ENCODE measurements around the gene HFE. TPM values are rescaled to one million over a fixed set of nuclear protein-coding genes. Genes with fewer than 3 reads are reported as not detected.
"Not testable (repeated sequence)": the region's sequence is repeated elsewhere in the genome, so short reads cannot be mapped to it uniquely, and the experiment has no call there.

HFE gene
- total and polyA plus RNA-seq, 4 donors, result 3.9 to 17.9 (median 6.2) TPM

GRCh38 chr6:26048590-26048989 is 38.6 kb upstream of the HFE start:
- H3K36me3 ChIP-seq (ENCODE audit: control insufficient read depth in 1 of 2, insufficient read depth in 2 of 2, low read length in 1 of 2), result no peaks in the 10 kb centered on the region
- intact Hi-C loops (cut with DNase I), result no loop called here
- H3K4me1 ChIP-seq (ENCODE audit: control insufficient read depth in 1 of 2, insufficient read depth in 2 of 2, low read length in 2 of 2), result no peaks in the 10 kb centered on the region
- no peak overlapping the region for H3K4me3 ChIP-seq (ENCODE audit: low read length in 2 of 2)
- no peaks in the 10 kb centered on the region for H3K27me3 ChIP-seq (ENCODE audit: control insufficient read depth in 1 of 2, insufficient read depth in 2 of 2, low read length in 1 of 2)
- H3K27ac ChIP-seq (ENCODE audit: low read depth in 1 of 2, low read length in 2 of 2), result no peak overlapping the region
- 92 to 95% methylated on average over 2 of the region's 2 CpGs for WGBS, 2 donors
- DNase-seq (no peak), ATAC-seq (ENCODE audit: low FRiP score) (no peak)
- no peaks in the 10 kb centered on the region for H3K9me3 ChIP-seq (ENCODE audit: control insufficient read depth, low read length)

DNA sequence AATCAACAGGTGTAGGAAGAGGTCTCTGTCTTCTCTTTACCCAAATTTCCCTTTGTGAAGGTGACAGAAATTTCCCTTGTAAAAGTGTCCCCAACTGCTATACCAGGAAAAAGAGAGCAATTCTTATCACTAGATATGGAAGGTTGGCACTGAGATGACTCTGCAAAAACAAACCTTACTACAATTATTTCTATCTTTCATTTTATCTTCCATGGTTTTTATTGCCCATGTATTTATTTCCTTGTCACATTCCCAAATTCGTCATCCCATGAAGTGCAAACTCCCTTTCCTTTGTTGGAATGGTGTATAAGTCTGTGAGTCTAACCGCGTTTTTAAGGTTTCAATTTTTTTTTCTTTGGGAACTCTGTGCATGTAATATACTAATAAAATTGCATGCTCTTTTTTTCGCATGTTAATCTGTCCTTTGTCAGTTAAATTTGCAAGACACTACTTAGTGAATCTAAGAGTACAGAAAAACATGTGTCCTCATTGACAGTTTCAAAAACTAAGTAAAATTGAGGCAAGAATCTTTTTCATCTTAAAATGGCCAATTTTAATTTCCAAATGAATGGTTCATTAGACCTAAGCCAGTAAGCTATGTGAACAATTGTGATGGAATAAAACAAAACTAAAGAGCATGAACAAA is 35.4 kb upstream of the HFE start:
- DNase-seq, result no peak
- Histone ChIP-seq H3K4me3 (ENCODE audit: low read length in 2 of 2) (no peak overlapping the region), H3K9me3 (ENCODE audit: control insufficient read depth, low read length) (no peaks in the 10 kb centered on the region), H3K4me1 (ENCODE audit: control insufficient read depth in 1 of 2, insufficient read depth in 2 of 2, low read length in 2 of 2) (no peaks in the 10 kb centered on the region), H3K36me3 (ENCODE audit: control insufficient read depth in 1 of 2, insufficient read depth in 2 of 2, low read length in 1 of 2) (no peaks in the 10 kb centered on the region), H3K27me3 (ENCODE audit: control insufficient read depth in 1 of 2, insufficient read depth in 2 of 2, low read length in 1 of 2) (peaks cover 0 to 2% of the 10 kb centered on the region in 2 donors), H3K27ac (ENCODE audit: low read depth in 1 of 2, low read length in 2 of 2) (no peak overlapping the region)
- no peak for ATAC-seq (ENCODE audit: low FRiP score)
- intact Hi-C loops (cut with DNase I), result loop anchor here in 1 of 2 donors (10.0 kb wide), 1 partner anchor 153 kb away; a partner anchor contains a TSS
- WGBS, 2 donors, result 87 to 90% methylated on average over 4 of the region's 4 CpGs

DNA sequence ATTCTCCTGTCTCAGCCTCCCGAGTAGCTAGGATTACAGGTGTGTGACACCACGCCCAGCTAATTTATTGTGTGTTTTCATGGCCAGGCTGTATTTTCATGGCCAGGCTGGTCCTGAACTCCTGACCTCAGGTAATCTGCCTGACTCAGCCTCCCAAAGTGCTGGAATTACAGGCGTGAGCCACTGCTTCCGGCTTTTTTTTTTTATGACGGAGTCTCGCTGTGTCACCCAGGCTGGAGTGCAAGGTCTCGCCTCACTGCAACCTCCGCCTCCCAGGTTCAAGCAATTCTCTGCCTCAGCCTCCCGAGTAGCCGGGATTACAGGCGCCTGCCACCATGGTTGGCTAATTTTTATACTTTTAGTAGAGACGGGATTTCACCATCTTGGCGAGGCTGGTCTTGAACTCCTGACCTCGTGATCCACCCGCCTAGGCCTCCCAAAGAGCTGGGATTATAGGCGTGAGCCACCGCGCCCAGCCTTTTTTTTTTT is 34.4 kb upstream of the HFE start:
- not testable (repeated sequence) for H3K27me3 ChIP-seq (ENCODE audit: control insufficient read depth in 1 of 2, insufficient read depth in 2 of 2, low read length in 1 of 2); DNase-seq; H3K4me1 ChIP-seq (ENCODE audit: control insufficient read depth in 1 of 2, insufficient read depth in 2 of 2, low read length in 2 of 2); ATAC-seq (ENCODE audit: low FRiP score); H3K27ac ChIP-seq (ENCODE audit: low read depth in 1 of 2, low read length in 2 of 2); H3K4me3 ChIP-seq (ENCODE audit: low read length in 2 of 2); H3K36me3 ChIP-seq (ENCODE audit: control insufficient read depth in 1 of 2, insufficient read depth in 2 of 2, low read length in 1 of 2); H3K9me3 ChIP-seq (ENCODE audit: control insufficient read depth, low read length)
- intact Hi-C loops (cut with DNase I), result loop anchor here in 1 of 2 donors (10.0 kb wide), 1 partner anchor 152 kb away; a partner anchor contains a TSS
- WGBS, 2 donors, result 96 to 97% methylated on average over 18 of the region's 18 CpGs

GRCh38 chr6:26053992-26054780 is 33.0 kb upstream of the HFE start:
- DNase-seq (no peak), ATAC-seq (ENCODE audit: low FRiP score) (no peak)
- H3K27me3 ChIP-seq (ENCODE audit: control insufficient read depth in 1 of 2, insufficient read depth in 2 of 2, low read length in 1 of 2), result peaks cover 0 to 2% of the 10 kb centered on the region in 2 donors
- H3K4me1 ChIP-seq (ENCODE audit: control insufficient read depth in 1 of 2, insufficient read depth in 2 of 2, low read length in 2 of 2), result no peaks in the 10 kb centered on the region
- H3K36me3 ChIP-seq (ENCODE audit: control insufficient read depth in 1 of 2, insufficient read depth in 2 of 2, low read length in 1 of 2), result no peaks in the 10 kb centered on the region
- H3K9me3 ChIP-seq (ENCODE audit: control insufficient read depth, low read length), result no peaks in the 10 kb centered on the region
- H3K27ac ChIP-seq (ENCODE audit: low read depth in 1 of 2, low read length in 2 of 2), result peak overlapping the region; percentile 79 to 91
- 4 to 9% methylated on average over 8 of the region's 8 CpGs for whole genome bisulfite sequencing, 2 donors
- intact Hi-C loops (cut with DNase I), result loop anchor here in 1 of 2 donors (2.0 to 10.0 kb wide), 2 partner anchors 21 to 151 kb away; a partner anchor contains a TSS
- H3K4me3 ChIP-seq (ENCODE audit: low read length in 2 of 2), result peak overlapping the region; percentile 90 to 97

GRCh38 chr6:26054781-26055718 is 32.2 kb upstream of the HFE start:
- no peaks in the 10 kb centered on the region for H3K4me1 ChIP-seq (ENCODE audit: control insufficient read depth in 1 of 2, insufficient read depth in 2 of 2, low read length in 2 of 2)
- no peaks in the 10 kb centered on the region for H3K36me3 ChIP-seq (ENCODE audit: control insufficient read depth in 1 of 2, insufficient read depth in 2 of 2, low read length in 1 of 2)
- intact Hi-C loops (cut with DNase I), result loop anchor here in 1 of 2 donors (2.0 to 10.0 kb wide), 2 partner anchors 22 to 150 kb away; a partner anchor contains a TSS
- peak; percentile 93 for DNase-seq
- peak; percentile 93 for ATAC-seq (ENCODE audit: low FRiP score)
- H3K4me3 ChIP-seq (ENCODE audit: low read length in 2 of 2), result peak overlapping the region; percentile 90 to 97
- WGBS, 2 donors, result 0 to 1% methylated on average over 31 of the region's 31 CpGs
- peak overlapping the region; percentile 91 to 95 for H3K27ac ChIP-seq (ENCODE audit: low read depth in 1 of 2, low read length in 2 of 2)
- H3K27me3 ChIP-seq (ENCODE audit: control insufficient read depth in 1 of 2, insufficient read depth in 2 of 2, low read length in 1 of 2), result peaks cover 0 to 2% of the 10 kb centered on the region in 2 donors
- H3K9me3 ChIP-seq (ENCODE audit: control insufficient read depth, low read length), result no peaks in the 10 kb centered on the region

GRCh38 chr6:26055719-26056582 is 31.3 kb upstream of the HFE start:
- Histone ChIP-seq H3K27me3 (ENCODE audit: control insufficient read depth in 1 of 2, insufficient read depth in 2 of 2, low read length in 1 of 2) (peaks cover 0 to 2% of the 10 kb centered on the region in 2 donors), H3K4me3 (ENCODE audit: low read length in 2 of 2) (peak overlapping the region; percentile 90 to 97), H3K27ac (ENCODE audit: low read depth in 1 of 2, low read length in 2 of 2) (peak overlapping the region; percentile 90 to 95), H3K9me3 (ENCODE audit: control insufficient read depth, low read length) (no peaks in the 10 kb centered on the region), H3K4me1 (ENCODE audit: control insufficient read depth in 1 of 2, insufficient read depth in 2 of 2, low read length in 2 of 2) (no peaks in the 10 kb centered on the region), H3K36me3 (ENCODE audit: control insufficient read depth in 1 of 2, insufficient read depth in 2 of 2, low read length in 1 of 2) (no peaks in the 10 kb centered on the region)
- DNase-seq, result peak; percentile 95
- intact Hi-C loops (cut with DNase I), result loop anchor here in 1 of 2 donors (1.0 to 10.0 kb wide), 4 partner anchors 13 to 149 kb away; a partner anchor contains a TSS
- ATAC-seq (ENCODE audit: low FRiP score), result peak; percentile 98
- WGBS, 2 donors, result 0% methylated on average over 51 of the region's 51 CpGs

DNA sequence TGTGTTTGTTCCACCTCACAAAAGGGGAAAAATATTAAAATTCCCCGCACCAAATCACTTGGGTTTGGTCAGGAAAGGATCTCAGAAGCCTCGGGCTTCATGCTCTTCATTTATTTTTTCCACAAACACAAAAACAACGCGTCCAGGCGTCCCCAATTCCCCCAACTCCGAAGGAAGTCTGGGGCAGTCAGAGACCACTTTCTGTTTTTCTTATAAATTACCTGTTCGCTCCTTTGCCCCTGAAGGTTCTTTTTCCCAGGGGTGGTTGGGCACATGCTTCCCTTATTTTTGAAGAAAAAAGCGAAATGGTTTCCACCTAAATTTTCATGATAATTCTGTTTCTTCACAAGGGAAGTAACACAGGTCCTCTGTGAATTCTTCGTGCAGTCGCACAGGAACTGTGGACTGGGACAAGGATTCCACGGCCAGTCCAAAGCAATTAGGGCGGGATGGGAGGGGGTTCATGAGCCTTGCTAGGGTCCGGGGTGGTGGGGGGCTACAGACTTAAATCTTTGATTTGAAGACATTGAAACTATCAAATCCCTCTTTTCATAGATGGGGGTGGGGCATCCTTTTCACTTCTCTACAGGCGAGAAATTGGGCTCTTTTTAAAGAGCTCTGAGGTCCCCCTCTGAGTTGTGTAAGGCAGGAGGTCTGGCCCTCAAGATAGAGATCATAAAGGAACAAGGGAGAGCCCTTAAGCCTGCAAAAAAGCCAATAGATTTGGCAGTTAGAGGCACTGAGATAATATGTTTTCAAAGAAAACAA is 30.5 kb upstream of the HFE start:
- ATAC-seq (ENCODE audit: low FRiP score) (no peak), DNase-seq (peak in 1 of 2 donors; percentile 61)
- intact Hi-C loops (cut with DNase I), result loop anchor here in 1 of 2 donors (1.0 to 10.0 kb wide), 3 partner anchors 13 to 148 kb away; a partner anchor contains a TSS
- Histone ChIP-seq H3K4me1 (ENCODE audit: control insufficient read depth in 1 of 2, insufficient read depth in 2 of 2, low read length in 2 of 2) (no peaks in the 10 kb centered on the region), H3K4me3 (ENCODE audit: low read length in 2 of 2) (peak overlapping the region; percentile 61 to 97), H3K27me3 (ENCODE audit: control insufficient read depth in 1 of 2, insufficient read depth in 2 of 2, low read length in 1 of 2) (peaks cover 0 to 2% of the 10 kb centered on the region in 2 donors), H3K27ac (ENCODE audit: low read depth in 1 of 2, low read length in 2 of 2) (peak overlapping the region; percentile 60 to 90), H3K36me3 (ENCODE audit: control insufficient read depth in 1 of 2, insufficient read depth in 2 of 2, low read length in 1 of 2) (no peaks in the 10 kb centered on the region), H3K9me3 (ENCODE audit: control insufficient read depth, low read length) (no peaks in the 10 kb centered on the region)
- WGBS, 2 donors, result 0% methylated on average over 14 of the region's 14 CpGs
